ENCODE data around the gene CDH13.

DNA sequence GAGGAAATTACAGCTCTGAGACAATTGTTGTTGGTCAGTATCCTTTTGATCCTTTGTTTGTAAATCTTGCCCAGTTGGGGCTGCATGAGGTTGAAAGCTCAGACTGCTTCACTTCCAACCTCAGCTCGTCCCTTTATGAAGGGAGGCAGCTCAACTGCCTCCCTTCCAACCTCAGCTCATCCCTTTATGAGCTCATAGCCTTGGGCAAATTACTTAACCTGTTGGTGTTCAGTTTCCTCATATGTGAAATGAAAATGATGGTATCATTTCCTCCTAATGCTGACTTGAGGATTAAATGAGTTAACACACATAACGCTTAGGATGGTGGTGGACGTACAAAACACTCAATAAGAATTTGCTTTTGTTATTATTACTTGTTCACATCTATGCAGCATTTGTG is 265.1 kb downstream of the CDH13 start:
- TF ChIP-seq CTCF (conservative IDR thresholded peaks at IDR 0.05; ENCODE audit: low read depth in 2 of 2), result no peak
- no peak for TF ChIP-seq POLR2AphosphoS5 (IDR thresholded peaks at IDR 0.05; ENCODE audit: low read depth)
- no peak for TF ChIP-seq EZH2 (IDR thresholded peaks at IDR 0.05; ENCODE audit: low read depth, unreplicated experiment)
- TF ChIP-seq REST (IDR thresholded peaks at IDR 0.05; ENCODE audit: unreplicated experiment), result no peak
- TF ChIP-seq CREB1 (CRISPR knock-in tag; IDR thresholded peaks at IDR 0.05; ENCODE audit: low read depth), result no peak
- no peak for TF ChIP-seq EZH2phosphoT487 (IDR thresholded peaks at IDR 0.05; ENCODE audit: unreplicated experiment)
- no peak for TF ChIP-seq JUNB (IDR thresholded peaks at IDR 0.05; ENCODE audit: unreplicated experiment)
- TF ChIP-seq ZNF114 (CRISPR knock-in tag; IDR thresholded peaks at IDR 0.05), result no peak

All from GM23338 (cell line).